Ascending aorta (tissue), 2 donors: Measurements from ENCODE around the gene TGFBRAP1. TPM values are rescaled to one million over a fixed set of nuclear protein-coding genes. Genes with fewer than 3 reads are reported as not detected.

Experiments used
- DNase-seq, 2 donors: peaks; one replicate each; pipeline ENCODE4 v3.0.0-alpha.2; 2019; ENCODE audit warnings: low spot score in 2 of 2
- H3K27ac ChIP-seq, 2 donors: fragments of 200-600 bp; sonication (generic); one replicate each; pipeline ENCODE4 v1.5.1; 2016 to 2017; ENCODE audit warnings: mild to moderate bottlenecking in 1 of 2
- H3K27me3 ChIP-seq: fragments of 200-600 bp; sonication (generic); one replicate; pipeline ENCODE4 v1.5.1; 2017
- H3K36me3 ChIP-seq, 2 donors: fragments of 200-600 bp; sonication (generic); one replicate each; pipeline ENCODE4 v1.5.1; 2016
- H3K4me1 ChIP-seq, 2 donors: fragments of 200-600 bp; sonication (generic); one replicate each; pipeline ENCODE4 v1.5.1; 2016 to 2017; ENCODE audit warnings: mild to moderate bottlenecking in 1 of 2
- H3K4me3 ChIP-seq, 2 donors: fragments of 200-600 bp; sonication (generic); one replicate each; pipeline ENCODE4 v1.5.1; 2016 to 2017; ENCODE audit warnings: mild to moderate bottlenecking in 1 of 2
- H3K9me3 ChIP-seq, 2 donors: fragments of 200-600 bp; sonication (generic); one replicate each; pipeline ENCODE4 v1.5.1; 2016
- intact Hi-C: fragments of 100-400 bp; cut with DNase I; formaldehyde crosslinking; loops from one replicate; pipeline ENCODE4 v1.15.1; 2023
- total RNA-seq: library from RNA; depleted of rRNA; stranded (reverse); fragments of >200 nt; gene quantifications from one replicate; pipeline ENCODE4 v1.1.0, GENCODE V29; 2016
- TF ChIP-seq, protein P1 (sequence below), 3 experiments: fragments of 200-600 bp in 2 of 3; fragments of 450-650 bp in 1 of 3; sonication (generic) in 2 of 3; IDR thresholded peaks; one replicate each; pipeline ENCODE4 v1.5.1; 2016 to 2019; ENCODE audit warnings: antibody characterized with exemption in 3 of 3, mild to moderate bottlenecking in 1 of 3, moderate library complexity in 1 of 3

The TGFBRAP1 gene
- total RNA-seq, 1 donor from 2014 or later, result 30.1 TPM

DNA sequence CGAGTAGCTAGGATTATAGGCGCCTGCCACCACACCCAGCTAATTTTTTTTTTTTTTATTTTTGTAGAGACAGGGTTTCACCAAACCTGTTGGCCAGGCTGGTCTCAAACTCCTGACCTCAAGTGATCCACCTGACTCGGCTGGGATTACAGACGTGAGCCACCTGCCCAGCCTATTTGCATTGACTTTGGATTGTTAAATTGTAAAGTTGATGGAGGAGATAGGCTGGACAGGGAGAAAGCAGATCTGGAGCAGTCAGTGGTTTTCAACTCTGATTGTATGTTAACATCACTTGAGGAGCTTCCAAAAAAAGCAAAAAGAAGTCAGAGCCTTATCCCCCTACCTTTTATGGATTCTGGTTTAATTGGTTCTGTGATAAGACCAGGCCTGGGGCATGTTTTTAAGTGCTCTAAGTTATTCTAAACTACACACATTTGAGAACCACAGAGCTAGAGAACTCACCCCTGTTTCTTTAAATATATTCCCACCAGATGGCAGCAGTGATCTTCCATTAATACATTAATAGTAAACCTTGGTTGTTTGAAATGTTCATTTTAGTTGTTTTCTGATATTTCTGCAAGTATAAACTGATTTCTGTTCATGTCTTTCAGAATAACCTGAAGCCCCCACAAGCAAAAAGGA lies 15.3 kb upstream of the TGFBRAP1 start:
- intact Hi-C loops, result no loop called here
- peaks cover 39 to 79% of the 10 kb centered on the region in 2 donors for H3K36me3 ChIP-seq
- TF ChIP-seq, protein P1, sequence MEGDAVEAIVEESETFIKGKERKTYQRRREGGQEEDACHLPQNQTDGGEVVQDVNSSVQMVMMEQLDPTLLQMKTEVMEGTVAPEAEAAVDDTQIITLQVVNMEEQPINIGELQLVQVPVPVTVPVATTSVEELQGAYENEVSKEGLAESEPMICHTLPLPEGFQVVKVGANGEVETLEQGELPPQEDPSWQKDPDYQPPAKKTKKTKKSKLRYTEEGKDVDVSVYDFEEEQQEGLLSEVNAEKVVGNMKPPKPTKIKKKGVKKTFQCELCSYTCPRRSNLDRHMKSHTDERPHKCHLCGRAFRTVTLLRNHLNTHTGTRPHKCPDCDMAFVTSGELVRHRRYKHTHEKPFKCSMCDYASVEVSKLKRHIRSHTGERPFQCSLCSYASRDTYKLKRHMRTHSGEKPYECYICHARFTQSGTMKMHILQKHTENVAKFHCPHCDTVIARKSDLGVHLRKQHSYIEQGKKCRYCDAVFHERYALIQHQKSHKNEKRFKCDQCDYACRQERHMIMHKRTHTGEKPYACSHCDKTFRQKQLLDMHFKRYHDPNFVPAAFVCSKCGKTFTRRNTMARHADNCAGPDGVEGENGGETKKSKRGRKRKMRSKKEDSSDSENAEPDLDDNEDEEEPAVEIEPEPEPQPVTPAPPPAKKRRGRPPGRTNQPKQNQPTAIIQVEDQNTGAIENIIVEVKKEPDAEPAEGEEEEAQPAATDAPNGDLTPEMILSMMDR (IDR thresholded peaks at IDR 0.05), result peak in 1 of 3 experiments; percentile 21

DNA sequence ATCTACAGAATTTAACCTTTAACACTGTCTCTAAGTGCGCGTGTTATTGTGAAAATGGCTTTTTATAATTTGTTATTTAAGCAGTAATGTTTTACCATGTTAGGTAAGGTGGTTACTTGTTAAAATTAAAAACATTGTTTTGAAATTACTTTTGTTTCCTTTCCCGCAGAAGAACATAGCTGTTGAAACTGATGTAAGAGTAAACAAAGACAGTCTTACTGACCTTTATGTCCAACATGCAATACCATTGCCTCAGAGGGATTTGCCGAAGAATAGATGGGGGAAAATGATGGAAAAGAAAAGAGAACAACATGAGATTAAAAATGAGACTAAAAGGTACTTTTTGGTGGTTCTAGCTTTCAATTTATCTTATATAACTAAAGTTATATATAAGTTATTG lies 9.9 kb upstream of the TGFBRAP1 start:
- peaks cover 16 to 46% of the 10 kb centered on the region in 2 donors for H3K36me3 ChIP-seq
- no peak overlapping the region for H3K27ac ChIP-seq
- H3K4me3 ChIP-seq, result no peak overlapping the region
- TF ChIP-seq, protein P1 (IDR thresholded peaks at IDR 0.05), result no peak
- H3K27me3 ChIP-seq, result no peaks in the 10 kb centered on the region
- no peaks in the 10 kb centered on the region for H3K9me3 ChIP-seq
- DNase-seq, result no peak
- H3K4me1 ChIP-seq, result peaks cover 0 to 13% of the 10 kb centered on the region in 2 donors
- intact Hi-C loops, result loop anchor here (5.0 kb wide), 2 partner anchors 302 to 853 kb away; partner anchors contain the start of genes MRPS9 and UXS1

More for the DNA sequence above, 15.3 kb upstream of the TGFBRAP1 start:
- Histone ChIP-seq H3K4me1 (no peaks in the 10 kb centered on the region), H3K27ac (no peak overlapping the region), H3K9me3 (no peaks in the 10 kb centered on the region), H3K27me3 (no peaks in the 10 kb centered on the region), H3K4me3 (no peak overlapping the region)
- no peak for DNase-seq

DNA sequence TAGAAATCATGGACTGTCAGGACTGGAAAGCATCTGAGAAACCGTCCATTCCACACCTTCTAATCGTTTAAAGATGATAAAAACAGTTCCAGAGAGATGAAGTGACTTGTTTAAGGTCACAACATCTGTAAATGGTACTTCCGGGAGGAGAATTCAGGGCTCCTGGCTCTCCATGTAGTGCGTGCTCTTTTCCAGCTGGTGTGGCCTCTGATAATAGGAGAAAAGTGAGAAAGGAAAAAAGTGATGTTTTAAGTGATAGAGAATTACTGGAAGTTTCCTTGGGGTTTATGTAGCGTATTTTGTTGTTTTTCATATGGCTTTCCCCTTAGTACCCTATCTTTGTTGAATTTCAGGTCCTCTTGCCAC lies 8.5 kb upstream of the TGFBRAP1 start:
- TF ChIP-seq, protein P1 (IDR thresholded peaks at IDR 0.05), result no peak
- Histone ChIP-seq H3K27ac (peak overlapping the region; percentile 94 to 96), H3K9me3 (no peaks in the 10 kb centered on the region), H3K36me3 (peaks cover 4 to 32% of the 10 kb centered on the region in 2 donors), H3K4me1 (peaks cover 0 to 13% of the 10 kb centered on the region in 2 donors), H3K27me3 (no peaks in the 10 kb centered on the region), H3K4me3 (peak overlapping the region; percentile 69 to 73)
- DNase-seq, result no peak
- intact Hi-C loops, result loop anchor here (5.0 kb wide), 2 partner anchors 301 to 854 kb away; partner anchors contain the start of genes MRPS9 and UXS1

DNA sequence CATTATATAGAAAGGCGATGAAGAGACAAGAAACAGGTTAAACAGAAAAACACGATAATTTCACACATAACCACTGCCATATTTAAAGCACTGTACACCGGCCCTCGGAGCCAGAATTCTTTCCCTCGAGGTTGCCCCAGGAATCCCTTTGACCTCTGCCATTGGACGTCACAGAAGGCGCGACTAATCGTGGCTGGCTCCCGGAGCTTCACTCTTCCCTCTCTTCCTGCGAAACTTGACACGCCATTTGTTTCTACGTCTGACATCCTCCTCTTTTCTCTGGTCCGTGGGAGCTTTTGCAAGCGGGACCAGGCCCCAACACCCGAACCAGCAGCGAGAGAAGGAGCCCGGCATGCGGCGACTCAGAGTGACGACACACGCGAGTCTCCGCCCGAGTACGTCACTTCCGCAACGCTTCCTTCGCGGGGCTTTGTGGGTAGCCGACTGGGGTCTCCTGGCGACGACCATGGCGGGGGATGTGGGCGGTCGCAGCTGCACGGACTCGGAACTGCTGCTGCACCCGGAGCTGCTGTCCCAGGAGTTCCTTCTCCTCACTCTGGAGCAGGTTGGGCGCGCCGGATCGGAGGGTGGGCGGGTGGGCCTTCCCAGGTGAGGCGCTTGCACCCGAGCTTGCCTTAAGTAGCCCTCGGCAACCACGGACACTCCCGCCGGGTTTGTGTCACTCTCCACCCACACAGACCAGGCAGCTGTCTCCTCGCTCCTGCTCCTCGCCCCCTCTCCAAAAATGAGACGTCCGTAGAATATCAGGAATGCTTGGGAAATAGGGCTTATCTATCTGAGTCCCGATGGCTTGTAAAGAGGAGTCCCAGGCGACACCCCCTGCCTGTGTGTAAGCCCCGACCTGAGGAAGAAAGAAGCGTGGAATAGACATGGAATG lies 7.8 kb upstream of the TGFBRAP1 start, which contains the start of gene C2orf49:
Gene C2orf49, plus strand, starts transcription at position 419 of the 898 bp plus-strand sequence. Its CDS starts 48 bp downstream, at position 467.
- Histone ChIP-seq H3K36me3 (peaks cover 0 to 27% of the 10 kb centered on the region in 2 donors), H3K27me3 (no peaks in the 10 kb centered on the region), H3K9me3 (no peaks in the 10 kb centered on the region), H3K27ac (peak within 1 kb of the TSS; percentile 94 to 96), H3K4me1 (peaks cover 0 to 13% of the 10 kb centered on the region in 2 donors), H3K4me3 (peak within 1 kb of the TSS; percentile 69 to 73)
- TF ChIP-seq, protein P1 (IDR thresholded peaks at IDR 0.05), result no peak
- DNase-seq, result peak in 1 of 2 donors; percentile 91
- intact Hi-C loops, result loop anchor here (2.0 to 5.0 kb wide), 3 partner anchors 61 to 855 kb away; partner anchors contain the start of genes FHL2, MRPS9 and UXS1

DNA sequence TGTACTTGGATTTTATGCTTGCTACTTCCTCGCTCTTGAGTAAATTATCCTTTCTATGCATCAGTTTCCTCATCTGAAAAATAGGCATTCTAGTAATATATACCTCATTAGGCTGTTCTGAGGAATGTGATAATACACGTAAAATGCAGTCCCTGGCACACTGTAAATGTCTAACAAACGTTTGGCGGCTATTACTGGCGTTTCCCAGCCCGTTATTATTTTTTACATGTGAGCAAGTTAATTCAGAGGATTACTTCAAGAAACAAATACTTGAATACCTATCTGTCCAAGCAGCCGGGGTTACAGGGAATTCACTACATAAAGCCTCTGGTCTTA lies 7.2 kb upstream of the TGFBRAP1 start:
- peaks cover 0 to 21% of the 10 kb centered on the region in 2 donors for H3K36me3 ChIP-seq
- TF ChIP-seq, protein P1 (IDR thresholded peaks at IDR 0.05), result no peak
- H3K27ac ChIP-seq, result peak overlapping the region; percentile 94 to 96
- DNase-seq, result no peak
- H3K4me3 ChIP-seq, result peak overlapping the region; percentile 69 to 73
- intact Hi-C loops, result loop anchor here (2.0 to 5.0 kb wide), 3 partner anchors 62 to 856 kb away; partner anchors contain the start of genes FHL2, MRPS9 and UXS1
- no peaks in the 10 kb centered on the region for H3K27me3 ChIP-seq
- H3K4me1 ChIP-seq, result peaks cover 0 to 13% of the 10 kb centered on the region in 2 donors
- H3K9me3 ChIP-seq, result no peaks in the 10 kb centered on the region
